Measurements from ENCODE around the gene ABHD16A.

The ABHD16A gene

GRCh38 chr6:31639449-31639861 is 63.7 kb downstream of the ABHD16A start:
- Histone ChIP-seq H3K9ac (no peak overlapping the region), H4K20me1 (ENCODE audit: insufficient read depth) (no peaks in the 10 kb centered on the region), H3K4me3 (IDR thresholded peaks at IDR 0.05; ENCODE audit: insufficient read depth, low read depth, low read length) (no peak overlapping the region), H3K27me3 (ENCODE audit: insufficient read depth, low read depth) (no peaks in the 10 kb centered on the region), H3K4me1 (ENCODE audit: low read depth, poor library complexity, severe bottlenecking) (no peaks in the 10 kb centered on the region), H3K4me2 (no peak overlapping the region), H3K36me3 (ENCODE audit: insufficient read depth) (peaks cover 1% of the 10 kb centered on the region; the same call in 1 of the 2 replicates), H3K27ac (no peak overlapping the region), H3K79me2 (ENCODE audit: insufficient read depth, low read depth) (no peaks in the 10 kb centered on the region), H2AFZ (ENCODE audit: low read depth) (no peak overlapping the region)
- TF ChIP-seq CTCF (conservative IDR thresholded peaks at IDR 0.05; ENCODE audit: low read depth, low read length): no peak

- Histone ChIP-seq H3K9ac (no peak overlapping the region), H3K79me2 (ENCODE audit: insufficient read depth, low read depth) (no peaks in the 10 kb centered on the region), H3K4me3 (IDR thresholded peaks at IDR 0.05; ENCODE audit: insufficient read depth, low read depth, low read length) (no peak overlapping the region), H3K4me2 (no peak overlapping the region), H4K20me1 (ENCODE audit: insufficient read depth) (no peaks in the 10 kb centered on the region), H2AFZ (ENCODE audit: low read depth) (no peak overlapping the region), H3K36me3 (ENCODE audit: insufficient read depth) (peaks cover 5% of the 10 kb centered on the region; the same call in 1 of the 2 replicates), H3K4me1 (ENCODE audit: low read depth, poor library complexity, severe bottlenecking) (no peaks in the 10 kb centered on the region), H3K27ac (no peak overlapping the region), H3K27me3 (ENCODE audit: insufficient read depth, low read depth) (no peaks in the 10 kb centered on the region)
- TF ChIP-seq CTCF (conservative IDR thresholded peaks at IDR 0.05; ENCODE audit: low read depth, low read length): no peak
Measured at GRCh38 chr6:31639043-31639442, 64.1 kb downstream of the ABHD16A start.

Measured in KMS-11 (cell line).